Embryonic facial prominence (tissue), 1 donor: ENCODE results near the gene EIF4G3.
"Not testable (repeated sequence)": the region's sequence is repeated elsewhere in the genome, so short reads cannot be mapped to it uniquely, and the experiment has no call there.

Source experiments
- DNase-seq: peaks from one replicate; pipeline ENCODE4 v3.0.0-alpha.2; 2016; ENCODE audit errors: extremely low spot score

EIF4G3 gene

GRCh38 chr1:21176586-21177555 is at the start of gene EIF4G3:
TSS of gene EIF4G3 (minus strand) at chr1:21176897. CDS start at chr1:21002742, 174,155 bp downstream.
- DNase-seq, result peak; percentile 96

GRCh38 chr1:21225065-21225464 is 48.4 kb upstream of the EIF4G3 start:
- no peak for DNase-seq

GRCh38 chr1:21220815-21221214 is 44.1 kb upstream of the EIF4G3 start:
- DNase-seq, result no peak

- no peak for DNase-seq
These were observed 43.0 kb upstream of the EIF4G3 start for GRCh38 chr1:21219674-21220073.

DNA sequence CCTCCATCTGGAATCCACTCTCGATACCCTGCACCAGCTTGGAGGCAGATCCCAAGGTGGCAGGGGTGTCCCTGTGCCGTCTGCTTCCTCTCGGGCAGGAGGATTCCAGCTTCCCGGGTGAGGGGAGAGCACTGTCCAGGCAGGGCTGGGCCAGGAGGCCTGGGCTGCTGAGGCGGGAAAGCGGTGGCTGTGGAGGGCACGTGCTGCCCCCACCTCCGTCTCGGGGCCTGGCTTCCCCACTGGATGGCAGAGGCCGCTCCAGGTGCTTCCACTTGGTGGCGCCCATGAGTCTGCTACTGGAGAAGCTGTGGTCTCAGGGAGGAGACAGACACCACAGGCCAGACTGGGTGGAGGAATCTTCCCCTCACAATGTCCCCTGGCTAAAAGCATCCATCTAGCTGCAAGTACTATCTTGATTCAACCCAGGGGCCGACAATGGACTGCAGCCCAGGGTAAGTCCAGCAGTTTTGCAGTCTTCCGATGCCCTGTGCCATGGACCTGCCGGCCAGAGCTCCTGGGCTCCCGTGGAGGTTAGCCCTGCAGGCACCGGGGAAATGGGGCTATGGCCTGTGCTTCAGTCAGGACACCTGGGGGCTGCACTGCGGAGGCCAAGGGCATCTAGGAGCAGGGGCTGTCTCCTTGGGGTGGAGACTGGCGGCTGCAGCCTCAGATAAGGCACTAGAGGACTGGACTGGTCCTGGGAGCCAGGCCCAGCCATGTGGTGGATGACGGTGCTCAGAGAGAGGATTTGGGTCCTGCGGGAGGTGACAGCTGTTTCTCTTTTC is 41.3 kb upstream of the EIF4G3 start:
- no peak for DNase-seq

- DNase-seq, result no peak
These were observed 40.4 kb upstream of the EIF4G3 start for GRCh38 chr1:21216835-21217811.

DNA sequence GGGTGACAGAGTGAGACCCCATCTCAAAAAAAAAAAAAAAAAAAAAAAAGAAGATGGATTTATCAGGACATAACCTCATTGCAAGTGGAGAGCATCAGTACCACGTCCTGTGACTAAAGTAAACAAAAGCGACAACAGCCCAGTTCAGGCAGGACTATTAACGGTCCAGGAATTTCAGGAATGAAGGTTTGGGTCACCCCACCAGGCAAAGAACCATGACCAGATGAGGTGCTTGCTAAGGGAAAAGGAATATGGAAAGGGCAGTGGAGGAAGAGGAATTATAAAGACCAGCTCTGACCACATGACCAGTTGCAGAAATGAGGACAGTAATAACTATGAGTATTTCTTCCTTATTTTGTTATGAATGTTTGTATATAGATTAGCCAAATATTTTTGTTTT is 35.4 kb upstream of the EIF4G3 start:
- DNase-seq, result no peak

DNA sequence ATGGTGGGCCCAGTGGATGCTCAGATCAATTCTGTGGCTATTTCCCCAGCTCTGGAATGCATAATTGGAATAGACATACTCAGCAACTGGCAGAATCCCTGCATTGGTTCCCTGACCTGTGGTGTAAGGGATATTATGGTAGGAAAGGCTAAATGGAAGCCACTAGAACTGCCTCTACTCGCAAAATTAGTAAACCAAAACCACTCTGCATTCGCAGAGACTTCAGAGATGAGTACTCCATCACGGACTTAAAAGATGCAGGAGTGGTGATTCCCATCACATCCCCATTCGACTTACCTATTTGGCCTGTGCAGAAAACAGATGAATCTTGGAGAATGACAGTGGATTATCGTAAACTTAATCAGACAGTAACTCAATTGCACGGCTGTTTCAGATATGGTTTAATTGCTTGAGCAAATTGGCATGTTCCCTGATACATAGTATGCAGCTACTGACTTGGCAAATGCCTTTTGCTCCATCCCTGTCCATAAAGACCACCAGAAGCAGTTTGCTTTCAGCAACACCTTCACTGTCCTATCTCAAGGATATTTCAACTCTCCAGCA is 31.5 kb upstream of the EIF4G3 start:
- DNase-seq, result not testable (repeated sequence)

- no peak for DNase-seq
These were observed 29.4 kb upstream of the EIF4G3 start for GRCh38 chr1:21206117-21206516.

DNA sequence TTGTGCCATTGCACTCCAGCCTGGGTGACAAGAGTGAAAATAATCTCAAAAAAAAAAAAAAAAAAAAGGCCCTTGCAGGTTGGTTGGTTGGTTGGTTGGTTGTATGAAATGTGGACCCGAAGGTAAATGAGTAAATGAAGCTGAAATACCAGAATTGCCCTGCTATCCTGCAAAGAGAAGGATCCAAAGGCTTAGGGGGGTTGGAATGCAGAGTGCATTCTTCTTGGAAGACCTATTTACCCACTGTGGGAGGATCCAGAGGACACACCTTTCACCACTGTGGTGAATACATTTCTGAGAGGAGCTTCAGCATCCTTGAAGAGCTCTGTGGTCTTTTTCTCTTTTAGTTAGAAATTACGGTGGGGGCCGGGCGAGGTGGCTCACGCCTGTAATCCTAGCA is 28.7 kb upstream of the EIF4G3 start:
- no peak for DNase-seq

DNA sequence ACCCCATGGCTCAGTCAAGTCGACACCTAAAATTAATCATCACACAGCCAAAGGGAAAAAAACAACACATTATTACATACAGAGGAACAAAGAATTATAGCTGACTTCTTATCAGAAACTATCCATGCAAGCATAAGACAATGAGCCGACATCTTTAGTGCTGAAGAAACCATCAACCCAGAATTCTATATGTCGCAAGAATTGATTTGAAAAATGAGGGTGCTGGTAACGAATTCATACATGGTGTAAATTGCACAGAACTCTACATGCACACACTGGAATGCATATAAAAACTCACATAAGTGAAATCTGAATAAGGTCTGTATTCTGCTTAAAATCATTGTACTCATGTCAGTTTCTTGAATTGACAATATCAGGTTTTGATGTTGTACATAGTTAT is 25.0 kb upstream of the EIF4G3 start:
- no peak for DNase-seq

DNA sequence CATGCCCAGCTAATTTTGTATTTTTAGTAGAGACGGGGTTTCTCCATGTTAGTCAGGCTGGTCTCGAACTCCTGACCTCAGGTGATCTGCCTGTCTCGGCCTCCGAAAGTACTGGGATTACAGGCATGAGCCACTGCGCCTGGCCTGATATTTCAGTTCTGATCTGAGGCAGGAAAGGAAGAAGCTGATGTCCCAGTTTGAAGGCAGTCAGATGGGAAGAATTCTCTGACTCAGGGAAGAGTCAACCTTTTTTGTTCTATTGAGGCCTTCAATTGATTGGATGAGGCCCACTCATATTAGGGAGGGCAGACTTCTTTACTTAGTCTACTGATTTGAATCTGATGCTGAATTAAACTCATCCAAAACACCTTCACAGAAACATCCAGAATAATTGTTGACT is 24.5 kb upstream of the EIF4G3 start:
- DNase-seq, result not testable (repeated sequence)

DNA sequence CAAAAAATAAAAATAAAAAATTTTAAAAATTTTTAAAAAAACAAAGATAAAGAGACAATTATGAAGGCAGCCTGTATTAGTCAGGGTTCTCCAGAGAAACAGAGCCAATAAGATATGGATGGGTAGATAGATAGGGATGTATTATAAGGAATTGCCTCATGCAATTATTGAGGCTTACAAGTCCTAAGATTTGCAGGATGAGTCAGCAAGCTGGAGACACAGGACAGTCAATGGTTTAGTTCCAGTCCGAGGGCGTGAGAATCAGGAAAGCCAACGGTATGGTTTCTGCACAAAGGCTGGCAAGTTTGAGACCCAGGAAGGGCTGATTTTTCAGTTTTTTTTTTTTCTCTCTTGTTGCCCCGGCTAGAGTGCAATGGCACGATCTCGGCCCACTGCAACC is 24.1 kb upstream of the EIF4G3 start:
- no peak for DNase-seq

DNA sequence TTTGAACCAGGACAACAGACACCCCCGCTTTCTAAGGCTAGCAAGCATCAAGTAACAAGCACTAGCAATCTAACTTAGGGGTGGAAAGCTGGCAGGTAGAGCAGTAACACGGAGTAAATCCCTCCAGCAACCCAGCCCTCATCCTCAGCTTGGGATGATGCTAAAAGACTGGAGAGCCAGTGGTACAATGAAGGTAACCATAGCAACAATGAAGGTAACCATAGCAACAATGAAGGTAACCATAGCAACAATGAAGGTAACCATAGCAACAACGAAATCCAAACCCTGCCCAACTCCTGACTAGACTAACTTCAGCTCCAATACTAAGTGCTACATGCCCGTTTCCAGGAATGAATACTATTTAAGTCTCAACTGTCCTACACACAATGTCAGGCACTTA is 22.2 kb upstream of the EIF4G3 start:
- no peak for DNase-seq

GRCh38 chr1:21192871-21193270 is 16.2 kb upstream of the EIF4G3 start:
- DNase-seq, result no peak

DNA sequence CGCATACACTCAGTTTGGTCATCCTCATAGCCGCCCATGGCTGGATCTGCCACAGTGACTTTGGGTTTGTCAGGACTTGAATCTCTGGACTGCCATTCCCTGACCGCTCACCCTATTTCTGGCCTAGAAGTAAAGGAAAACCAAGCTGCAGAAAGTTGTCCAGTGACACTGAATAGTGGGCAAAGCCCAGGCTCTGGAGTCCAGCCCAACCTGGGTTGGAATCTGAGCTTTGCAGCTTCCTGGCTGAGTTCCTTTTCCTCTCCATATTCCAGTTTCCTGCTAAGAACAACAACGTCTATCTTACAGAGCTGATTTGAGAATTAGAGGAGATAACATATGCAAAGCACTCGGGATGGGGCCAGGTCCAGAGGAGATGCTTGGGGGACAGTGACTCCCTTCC is 15.6 kb upstream of the EIF4G3 start:
- no peak for DNase-seq

DNA sequence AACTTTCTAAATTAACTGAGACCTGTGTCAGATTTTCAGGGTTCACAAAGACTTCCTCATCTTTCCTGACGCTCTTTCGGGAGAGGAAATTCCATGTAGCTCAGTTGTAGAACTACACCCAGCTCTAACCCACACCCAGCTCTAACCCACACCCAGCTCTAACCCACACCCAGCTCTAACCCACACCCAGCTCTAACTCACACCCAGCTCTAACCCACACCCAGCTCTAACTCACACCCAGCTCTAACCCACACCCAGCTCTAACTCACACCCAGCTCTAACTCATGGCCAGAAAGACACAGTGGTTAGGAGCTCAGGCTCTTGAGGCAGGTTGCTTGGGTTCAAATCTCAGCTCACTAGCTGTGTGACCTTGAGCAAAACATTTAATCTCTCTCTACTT is 14.1 kb upstream of the EIF4G3 start:
- not testable (repeated sequence) for DNase-seq

DNA sequence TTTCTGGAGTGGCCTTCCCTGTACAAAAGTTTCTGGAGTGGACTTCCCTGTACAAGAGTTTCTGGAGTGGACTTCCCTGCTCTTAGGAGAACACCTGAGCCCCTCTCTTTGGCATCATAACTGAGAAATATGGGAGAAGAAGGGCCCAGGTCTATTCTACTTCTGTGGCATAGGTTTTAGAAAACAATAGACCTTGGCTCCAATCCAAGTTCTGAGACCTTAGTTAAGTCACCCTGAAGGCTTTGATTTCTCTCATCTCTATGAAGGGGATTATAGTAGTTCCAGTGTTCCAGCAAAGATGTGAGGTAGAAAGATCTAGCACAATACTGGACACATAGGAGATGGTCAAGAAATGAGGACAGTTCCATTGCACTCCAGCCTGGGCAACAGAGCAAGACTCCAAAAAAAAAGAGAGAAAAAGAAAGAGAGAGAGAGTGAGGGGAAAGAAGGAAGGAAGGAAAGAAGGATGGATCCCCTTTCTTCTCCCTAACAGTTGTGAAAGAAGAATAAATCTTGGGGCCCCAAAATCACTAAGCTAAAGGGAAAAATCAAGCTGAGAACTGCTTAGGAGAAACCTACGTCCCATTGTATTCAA is 13.3 kb upstream of the EIF4G3 start:
- DNase-seq, result no peak

GRCh38 chr1:21189421-21189820 is 12.7 kb upstream of the EIF4G3 start:
- DNase-seq, result no peak

GRCh38 chr1:21188235-21188634 is 11.5 kb upstream of the EIF4G3 start:
- DNase-seq, result no peak

GRCh38 chr1:21185221-21185731 is 8.6 kb upstream of the EIF4G3 start:
- DNase-seq, result no peak
